ENCODE data around the gene OR14A2.

DNA sequence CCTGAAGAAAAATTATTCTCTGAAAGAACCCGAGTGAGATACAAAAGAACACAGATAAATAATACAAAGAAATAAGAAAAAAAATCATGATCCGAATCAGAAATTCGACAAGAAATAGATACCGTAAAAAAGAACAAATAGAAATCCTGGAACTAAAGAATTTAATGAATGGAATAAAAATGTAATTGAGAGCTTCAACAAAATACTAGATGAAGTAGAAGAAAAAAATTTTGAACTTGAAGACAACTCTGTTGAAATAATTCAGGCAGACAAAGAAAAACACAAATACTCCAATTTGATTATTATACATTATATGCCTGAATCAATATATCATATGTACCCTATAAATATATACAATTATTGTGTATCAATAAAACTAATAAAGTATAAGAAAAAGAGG lies 26.7 kb downstream of the OR14A2 start:
- TF ChIP-seq, protein P1, sequence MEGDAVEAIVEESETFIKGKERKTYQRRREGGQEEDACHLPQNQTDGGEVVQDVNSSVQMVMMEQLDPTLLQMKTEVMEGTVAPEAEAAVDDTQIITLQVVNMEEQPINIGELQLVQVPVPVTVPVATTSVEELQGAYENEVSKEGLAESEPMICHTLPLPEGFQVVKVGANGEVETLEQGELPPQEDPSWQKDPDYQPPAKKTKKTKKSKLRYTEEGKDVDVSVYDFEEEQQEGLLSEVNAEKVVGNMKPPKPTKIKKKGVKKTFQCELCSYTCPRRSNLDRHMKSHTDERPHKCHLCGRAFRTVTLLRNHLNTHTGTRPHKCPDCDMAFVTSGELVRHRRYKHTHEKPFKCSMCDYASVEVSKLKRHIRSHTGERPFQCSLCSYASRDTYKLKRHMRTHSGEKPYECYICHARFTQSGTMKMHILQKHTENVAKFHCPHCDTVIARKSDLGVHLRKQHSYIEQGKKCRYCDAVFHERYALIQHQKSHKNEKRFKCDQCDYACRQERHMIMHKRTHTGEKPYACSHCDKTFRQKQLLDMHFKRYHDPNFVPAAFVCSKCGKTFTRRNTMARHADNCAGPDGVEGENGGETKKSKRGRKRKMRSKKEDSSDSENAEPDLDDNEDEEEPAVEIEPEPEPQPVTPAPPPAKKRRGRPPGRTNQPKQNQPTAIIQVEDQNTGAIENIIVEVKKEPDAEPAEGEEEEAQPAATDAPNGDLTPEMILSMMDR (IDR thresholded peaks at IDR 0.05), result no peak
- no peak for TF ChIP-seq POLR2A (IDR thresholded peaks at IDR 0.05)
